ENCODE measurements around the gene ANG.

ANG gene

GRCh38 chr14:20687362-20688166, 1.0 kb upstream of the ANG start:
- no peak for DNase-seq (ENCODE audit: low read depth)
- TF ChIP-seq CTCF (conservative IDR thresholded peaks at IDR 0.05; ENCODE audit: low read depth, low read length) = no peak
- H3K4me3 ChIP-seq (ENCODE audit: low read depth, low read length) = no peak overlapping the region

GRCh38 chr14:20690848-20691640, 2.5 kb downstream of the ANG start:
- TF ChIP-seq CTCF (conservative IDR thresholded peaks at IDR 0.05; ENCODE audit: low read depth, low read length) = peak; percentile 84
- no peak overlapping the region for H3K4me3 ChIP-seq (ENCODE audit: low read depth, low read length)
- peak; percentile 85 for DNase-seq (ENCODE audit: low read depth)

GRCh38 chr14:20692116-20692751, 3.7 kb downstream of the ANG start:
- DNase-seq (ENCODE audit: low read depth) = no peak
- H3K4me3 ChIP-seq (ENCODE audit: low read depth, low read length) = no peak overlapping the region
- no peak for TF ChIP-seq CTCF (conservative IDR thresholded peaks at IDR 0.05; ENCODE audit: low read depth, low read length)

GRCh38 chr14:20696764-20697163, 8.2 kb downstream of the ANG start:
- no peak overlapping the region for H3K4me3 ChIP-seq (ENCODE audit: low read depth, low read length)
- DNase-seq (ENCODE audit: low read depth) = no peak
- TF ChIP-seq CTCF (conservative IDR thresholded peaks at IDR 0.05; ENCODE audit: low read depth, low read length) = no peak

- peak; percentile 87 for TF ChIP-seq CTCF (conservative IDR thresholded peaks at IDR 0.05; ENCODE audit: low read depth, low read length)
- DNase-seq (ENCODE audit: low read depth) = peak; percentile 85
- no peak overlapping the region for H3K4me3 ChIP-seq (ENCODE audit: low read depth, low read length)
These were observed 8.9 kb downstream of the ANG start for GRCh38 chr14:20697273-20698017.

GRCh38 chr14:20698018-20698329, 9.4 kb downstream of the ANG start:
- DNase-seq (ENCODE audit: low read depth) = no peak
- no peak overlapping the region for H3K4me3 ChIP-seq (ENCODE audit: low read depth, low read length)
- no peak for TF ChIP-seq CTCF (conservative IDR thresholded peaks at IDR 0.05; ENCODE audit: low read depth, low read length)

Data from choroid plexus epithelial cell (primary cell).